ENCODE data around the gene DPP10.
"Not testable (repeated sequence)": the region's sequence is repeated elsewhere in the genome, so short reads cannot be mapped to it uniquely, and the experiment has no call there.

Gene DPP10

DNA sequence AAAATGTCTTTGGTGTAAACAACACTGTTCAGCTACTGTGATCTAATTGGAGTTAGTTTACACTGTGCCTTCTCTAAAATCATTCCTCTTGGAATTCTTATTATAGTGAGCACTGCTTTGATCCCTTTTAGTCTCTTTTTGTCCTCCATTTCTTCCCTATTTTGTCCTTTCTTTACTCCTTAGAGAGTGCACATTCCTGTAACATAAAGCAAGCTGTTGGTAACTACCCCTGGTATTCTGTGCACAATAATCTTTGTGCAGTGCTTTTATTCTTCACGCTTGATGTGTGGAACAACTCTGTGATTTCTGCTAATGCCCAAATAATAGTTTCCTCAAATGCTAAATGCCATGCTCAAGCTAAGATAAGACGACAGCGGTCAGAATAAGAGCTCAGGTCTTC is 401.5 kb downstream of the DPP10 start:
- no peak for DNase-seq

DNA sequence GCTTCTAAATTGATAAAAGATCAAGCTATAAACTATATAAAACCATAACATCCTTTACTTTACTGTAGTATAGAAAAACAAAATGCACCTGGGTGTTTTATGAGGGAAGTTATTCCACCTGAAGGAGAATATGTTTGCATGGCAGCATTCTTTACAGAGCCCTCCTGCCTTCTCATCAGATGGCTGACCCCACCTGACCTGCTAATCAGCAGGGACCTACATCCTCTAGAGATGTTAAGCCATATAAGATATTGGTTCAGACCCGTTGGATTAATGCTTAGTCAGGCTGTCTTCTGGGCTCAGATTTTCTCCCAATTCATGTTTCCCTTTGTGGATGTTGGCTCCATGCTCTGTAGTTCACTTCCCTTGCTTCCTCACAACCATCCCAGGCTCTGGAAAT is 414.8 kb downstream of the DPP10 start:
- DNase-seq = no peak

DNA sequence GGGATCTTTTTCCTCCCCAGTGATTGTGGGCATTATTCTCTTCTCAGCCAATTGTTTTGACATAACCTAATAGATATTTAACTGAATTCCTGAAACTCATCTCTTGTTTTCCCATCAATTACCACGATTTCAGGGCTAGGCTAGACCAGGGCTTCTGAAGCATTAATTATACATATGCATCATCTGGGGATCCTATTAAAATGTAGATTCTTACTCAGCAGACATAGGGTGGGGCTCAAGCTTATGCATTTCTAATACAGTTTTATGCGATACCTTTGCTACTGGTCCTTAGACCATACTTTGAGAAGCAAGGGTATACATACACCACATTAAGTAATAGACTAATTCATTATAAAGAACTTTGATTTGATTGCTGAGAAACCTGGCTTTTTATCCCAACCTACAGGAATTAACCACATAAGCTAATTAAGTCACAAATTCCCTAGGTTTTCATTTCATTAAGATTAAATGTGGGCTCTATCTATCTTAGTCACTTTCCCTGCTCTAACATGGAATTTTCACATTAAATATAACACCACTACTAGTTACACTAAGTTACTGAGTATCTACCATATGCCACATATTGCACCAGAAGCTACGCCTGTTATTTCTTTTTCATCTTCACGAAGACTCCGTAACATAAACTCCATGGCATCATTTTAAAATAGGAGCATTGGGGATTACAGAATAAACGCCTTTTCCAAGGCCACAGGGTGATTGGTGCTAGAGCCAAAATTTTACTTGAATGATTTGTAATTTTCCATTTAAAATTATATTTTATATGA is 417.5 kb downstream of the DPP10 start:
- DNase-seq = no peak

DNA sequence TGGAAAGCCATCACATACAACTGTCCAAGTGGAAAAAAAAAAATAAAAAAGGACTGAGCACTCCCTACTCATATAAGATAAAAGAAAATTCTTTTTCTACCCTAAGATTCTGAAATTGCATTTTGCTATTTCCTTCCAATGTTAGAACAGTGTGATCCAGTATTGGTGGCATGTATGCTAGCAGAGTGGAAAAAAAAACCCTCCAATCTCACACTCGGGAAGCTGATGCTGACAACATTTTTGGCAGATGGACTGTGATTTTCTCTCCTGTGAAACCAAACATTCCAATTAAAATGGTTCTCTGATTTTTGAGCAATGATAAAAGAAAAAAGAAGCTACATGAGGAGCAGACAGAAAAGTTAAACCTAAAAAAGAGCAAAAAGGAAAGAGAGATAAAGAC is 419.8 kb downstream of the DPP10 start:
- no peak for DNase-seq

DNA sequence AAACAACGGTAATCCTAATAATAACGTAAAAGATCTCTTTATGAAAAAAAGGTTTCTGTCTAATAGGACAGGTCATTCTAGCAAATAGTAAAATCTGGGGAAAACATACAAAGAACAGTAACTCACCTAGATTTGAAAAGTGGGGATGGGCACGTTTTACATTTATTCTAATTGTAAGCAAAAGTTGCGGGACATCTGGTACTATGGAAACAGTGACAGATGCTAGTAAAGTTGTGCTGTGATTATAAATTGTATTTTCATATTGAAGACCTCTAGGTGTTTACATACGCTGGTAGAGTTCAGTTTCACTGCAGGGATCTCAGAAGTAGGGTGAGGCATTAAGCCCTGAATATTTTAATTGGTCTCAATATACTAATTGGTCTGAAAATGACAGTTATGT is 422.5 kb downstream of the DPP10 start:
- no peak for DNase-seq

DNA sequence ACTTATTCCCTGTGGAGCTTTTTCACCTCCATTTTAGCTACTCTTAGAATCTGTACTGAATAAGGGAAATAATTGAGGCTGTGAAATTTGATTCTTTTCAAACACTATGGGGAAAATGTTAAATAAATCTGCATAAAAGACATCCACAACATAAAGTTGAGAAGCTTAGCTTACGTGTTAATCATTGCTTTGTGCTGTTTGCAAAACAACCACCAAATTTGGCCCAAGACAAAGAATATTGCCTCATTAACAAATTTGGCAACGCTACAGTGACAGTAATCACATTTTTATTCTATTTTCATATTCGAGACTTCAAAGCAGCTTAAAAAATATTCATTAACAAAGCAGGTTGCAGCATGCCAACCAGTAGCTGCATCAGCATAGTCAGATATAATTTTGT is 437.6 kb downstream of the DPP10 start:
- no peak for DNase-seq

DNA sequence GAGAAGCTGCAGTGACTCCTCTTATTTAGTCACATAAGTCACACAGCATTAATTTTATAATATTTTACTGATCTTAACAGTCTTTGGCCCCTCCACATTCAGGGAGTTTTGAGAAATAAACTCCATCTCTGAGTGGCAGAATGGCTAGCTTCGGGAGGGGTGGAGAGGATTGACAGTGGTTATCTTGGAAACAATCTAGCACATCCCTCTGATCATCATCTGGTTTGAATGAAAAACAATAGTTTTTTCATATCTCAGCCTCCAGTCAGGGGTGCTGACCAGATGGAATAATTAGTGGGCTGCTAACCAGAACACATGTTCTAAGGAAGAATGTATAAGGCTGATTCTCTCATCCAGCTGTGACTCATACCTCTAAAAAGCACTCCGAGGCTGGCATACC is 477.5 kb downstream of the DPP10 start:
- no peak for DNase-seq

DNA sequence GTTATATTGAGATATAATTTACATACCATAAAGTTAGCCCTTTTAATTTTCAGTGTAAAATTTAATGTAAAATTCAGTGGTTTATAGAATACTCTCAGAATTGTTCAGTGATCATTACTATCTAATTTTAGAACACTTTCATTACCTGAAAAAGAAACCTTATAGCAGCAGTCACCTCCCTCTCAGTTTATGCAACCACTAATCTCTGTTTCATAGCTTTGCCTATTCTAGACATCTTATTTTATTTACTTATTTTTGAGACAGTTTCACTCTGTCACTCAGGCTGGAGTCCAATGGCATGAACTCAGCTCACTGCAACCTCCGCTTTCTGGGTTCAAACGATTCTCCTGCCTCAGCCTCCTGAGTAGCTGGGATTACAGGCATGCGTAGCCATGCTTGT is 479.6 kb downstream of the DPP10 start:
- DNase-seq = no peak

DNA sequence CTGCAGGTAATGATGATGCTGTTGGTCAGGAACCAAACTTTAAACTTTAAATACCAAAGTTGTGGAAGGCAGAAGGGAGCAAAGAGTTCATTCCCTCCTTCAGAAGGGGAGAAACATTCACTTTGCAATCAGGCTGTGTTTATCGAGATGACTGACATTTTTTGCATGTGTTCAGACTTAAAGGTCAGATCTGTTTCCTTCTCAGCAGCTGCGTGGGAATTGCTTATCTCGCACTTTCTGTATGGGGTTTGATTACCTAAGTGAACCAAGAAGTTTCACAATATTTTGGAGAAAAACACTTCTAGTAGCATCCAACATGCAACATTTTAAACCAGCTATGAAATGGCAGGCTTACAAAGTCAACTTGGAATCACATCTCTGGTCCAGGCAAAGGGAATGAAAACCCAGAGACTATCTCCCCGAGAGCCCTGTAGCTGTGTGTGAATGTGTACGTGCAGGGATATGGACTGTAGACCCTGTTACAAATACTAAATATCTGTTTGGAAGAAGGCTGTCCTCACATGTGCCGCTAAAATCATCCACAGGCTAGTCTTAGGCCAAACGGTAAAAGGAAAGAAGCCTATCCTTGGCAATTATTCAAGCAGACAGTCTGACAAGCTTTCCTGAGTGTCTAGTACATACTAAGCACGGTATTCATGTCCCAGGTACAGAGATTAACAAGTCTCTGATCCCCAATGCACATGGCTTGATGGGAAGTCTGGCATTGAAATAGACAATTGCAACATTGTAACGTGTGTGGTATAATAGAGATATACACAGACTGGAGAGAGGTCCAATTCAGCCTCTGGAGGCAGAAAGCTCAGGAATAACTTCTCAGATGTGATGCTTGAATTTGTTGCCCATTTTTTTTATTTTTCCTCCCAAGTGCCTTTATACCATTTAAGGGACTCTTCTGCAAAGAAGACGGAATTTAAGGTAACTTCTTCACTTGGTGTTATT is 483.1 kb downstream of the DPP10 start:
- DNase-seq = no peak

DNA sequence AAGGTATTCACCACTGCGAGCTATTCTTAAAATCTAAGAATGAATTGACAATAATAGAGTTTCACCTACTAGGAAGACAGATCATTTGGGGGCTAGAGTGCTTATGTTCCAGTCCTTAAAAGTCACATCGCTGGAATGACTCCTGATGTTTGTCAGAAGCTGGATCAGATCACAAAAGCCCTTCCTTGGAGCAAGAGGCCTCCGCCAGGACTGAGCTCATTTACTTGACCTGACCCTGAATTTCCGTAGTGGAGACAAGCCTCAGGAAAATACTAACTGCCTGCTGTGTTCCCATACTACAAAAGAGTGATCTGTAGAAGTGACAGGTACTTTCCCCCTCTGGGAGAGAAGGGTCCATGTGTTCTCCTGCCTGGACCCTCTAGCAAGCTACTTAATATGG is 483.9 kb downstream of the DPP10 start:
- DNase-seq = no peak

DNA sequence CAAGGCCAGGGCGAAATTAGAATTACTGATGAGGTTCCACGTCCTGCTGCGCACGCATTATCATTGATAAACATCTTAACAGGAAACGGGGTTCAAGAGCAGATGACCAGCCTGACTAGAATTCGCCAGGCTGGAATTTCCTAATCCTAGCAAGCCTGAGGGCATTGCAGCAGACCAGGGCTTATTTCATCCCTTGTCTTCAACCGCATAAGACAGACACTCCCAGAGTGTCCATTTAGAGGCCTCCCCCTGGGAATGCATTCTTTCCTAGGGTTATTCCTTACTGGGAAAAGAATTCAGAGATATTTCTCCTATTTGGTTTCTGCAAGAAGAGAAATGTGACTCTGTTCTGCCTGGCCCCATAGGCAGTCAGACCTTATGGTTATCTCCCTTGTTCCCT is 486.8 kb downstream of the DPP10 start:
- DNase-seq = no peak

DNA sequence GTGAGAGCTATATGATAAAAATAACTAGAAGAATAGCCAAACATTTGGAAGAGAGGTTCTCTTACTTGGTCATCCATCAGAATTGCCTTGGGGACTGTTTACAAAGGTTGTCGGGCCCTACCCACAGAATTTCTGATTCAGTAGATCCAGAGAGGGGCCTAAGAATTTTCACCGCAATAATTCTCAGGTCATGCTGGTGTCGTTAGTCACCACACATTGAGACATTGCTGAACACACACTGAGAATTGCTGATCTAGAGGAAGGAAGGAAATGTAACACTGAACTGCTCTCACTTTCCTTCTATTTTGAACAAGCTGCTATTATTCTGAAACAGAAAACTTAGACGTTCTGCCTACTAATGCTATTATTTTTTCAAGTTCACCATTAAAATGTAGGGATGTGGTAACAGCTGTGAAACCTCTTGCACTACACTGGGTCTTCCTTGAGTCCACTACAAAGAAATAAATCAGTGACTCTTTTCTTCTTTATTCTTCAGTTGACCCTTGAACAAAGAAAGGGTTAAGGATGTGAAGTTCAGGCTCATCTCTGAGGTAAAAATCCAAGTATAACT is 491.3 kb downstream of the DPP10 start:
- DNase-seq = no peak

DNA sequence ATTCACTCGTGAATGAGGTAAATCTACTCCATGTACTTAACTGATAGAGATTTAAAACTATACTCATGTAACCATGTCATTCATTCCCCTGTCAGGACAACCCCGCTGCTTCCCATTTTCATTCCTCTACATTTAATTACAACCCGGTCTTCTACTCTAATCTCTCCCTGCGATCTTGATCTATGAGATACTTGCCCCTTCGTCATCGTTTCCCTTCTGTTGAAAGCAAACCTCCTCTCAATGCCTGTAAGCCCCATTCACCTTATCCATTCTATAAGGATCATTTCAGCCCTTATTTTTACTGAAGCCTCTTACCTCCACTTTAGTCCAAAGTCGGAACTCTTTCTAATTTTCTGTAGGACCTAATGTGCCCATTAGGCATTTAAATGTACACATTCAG is 492.6 kb downstream of the DPP10 start:
- DNase-seq = no peak

DNA sequence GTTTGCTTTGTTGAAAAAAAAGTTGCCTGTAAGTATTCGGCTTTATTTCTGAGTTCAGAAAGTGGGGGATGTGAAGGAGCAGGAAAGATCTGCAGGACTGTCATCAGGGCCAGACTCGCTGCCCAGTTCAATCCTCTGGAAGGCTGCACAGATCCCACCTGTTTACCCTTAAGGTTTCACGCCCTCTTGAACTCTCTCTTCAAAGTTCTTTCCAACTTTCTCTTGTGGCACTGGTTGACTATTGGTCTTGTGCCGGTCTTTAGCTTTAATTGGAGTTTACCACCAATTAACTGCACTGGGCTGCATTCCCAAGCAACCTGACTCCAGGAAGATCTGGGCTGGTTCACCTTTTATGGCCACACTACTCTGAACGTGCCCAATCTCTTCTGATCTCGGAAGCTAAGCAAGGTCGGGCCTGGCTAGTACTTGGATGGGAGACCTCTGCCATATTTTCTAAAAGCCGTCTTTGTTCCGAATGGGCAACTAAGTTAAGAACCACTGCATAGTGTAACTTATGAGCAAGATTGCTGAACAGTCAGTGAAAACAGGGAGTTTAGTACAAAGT is 495.0 kb downstream of the DPP10 start:
- DNase-seq = no peak

DNA sequence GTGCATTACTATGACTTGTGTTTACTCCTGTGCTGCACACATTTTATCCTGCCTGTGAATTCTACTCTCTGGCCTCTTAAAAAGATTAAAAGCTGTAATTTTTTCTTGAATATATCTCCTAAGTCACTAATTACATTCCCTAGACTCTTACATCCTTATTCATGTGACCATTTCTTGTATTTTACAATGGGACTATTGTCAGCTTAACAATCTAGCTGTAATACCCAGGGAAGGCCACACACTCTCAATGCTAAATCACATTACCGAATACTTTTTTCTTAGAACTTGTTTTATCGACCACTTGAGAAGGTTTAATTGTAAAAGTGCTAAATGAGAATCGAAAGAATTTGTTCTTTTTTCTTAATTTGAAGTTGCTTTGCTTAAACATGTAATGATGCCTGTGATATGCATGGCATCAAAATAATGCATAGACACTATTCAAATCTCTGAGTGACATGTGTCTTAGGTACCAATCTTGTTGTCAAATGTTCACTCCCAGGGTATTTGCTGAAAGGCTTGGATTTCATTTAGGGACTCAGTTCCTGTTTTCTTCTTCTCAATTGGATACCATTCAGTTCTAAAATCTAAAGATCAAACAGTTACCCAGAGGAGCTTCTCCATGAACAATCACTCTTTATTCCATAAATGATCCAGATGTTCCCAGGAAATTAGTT is 498.5 kb downstream of the DPP10 start:
- no peak for DNase-seq

DNA sequence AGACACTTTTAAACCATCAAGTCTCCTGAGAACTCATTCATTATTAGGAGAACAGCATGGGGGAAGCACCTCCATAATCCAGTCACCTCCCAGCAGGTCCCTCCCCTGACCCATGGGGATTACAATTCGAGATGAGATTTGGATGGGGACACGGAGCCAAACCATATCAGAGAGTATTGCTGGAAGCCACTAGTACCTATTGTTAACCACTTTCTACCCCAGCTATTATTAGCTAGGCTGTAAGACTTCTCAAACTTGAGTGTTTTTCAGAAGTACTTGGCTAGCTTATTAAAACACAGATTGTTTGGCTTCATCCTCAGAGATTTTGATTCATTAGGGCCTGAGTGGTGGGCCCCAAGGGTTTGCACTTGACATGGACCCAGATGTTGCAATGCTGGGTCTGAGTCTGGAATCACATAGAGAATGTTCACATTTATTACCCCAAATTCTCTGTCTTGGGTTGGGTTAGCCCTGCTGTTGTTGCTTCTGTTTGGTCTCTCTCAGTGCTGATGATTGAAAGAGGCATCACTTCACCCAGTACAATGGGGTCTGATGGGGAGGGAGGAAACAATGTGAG is 506.9 kb downstream of the DPP10 start:
- DNase-seq = no peak

DNA sequence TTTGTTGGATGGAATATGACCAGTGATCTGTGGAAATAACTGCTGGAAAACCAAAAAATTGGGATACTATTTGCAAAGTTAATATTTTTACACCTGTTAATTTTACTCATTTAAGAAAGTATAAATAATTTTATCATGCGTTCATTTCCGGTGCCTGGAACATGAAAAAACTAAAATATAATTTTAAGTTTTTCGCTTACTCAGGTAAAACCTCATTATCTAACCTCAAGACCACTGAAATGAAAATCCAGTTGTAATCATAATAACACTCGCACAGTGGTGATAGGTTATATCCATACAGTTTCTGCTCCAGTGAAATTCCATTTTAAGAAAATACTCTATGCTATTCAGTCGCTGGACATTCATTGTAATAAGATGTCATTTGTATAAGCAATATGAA is 517.9 kb downstream of the DPP10 start:
- no peak for DNase-seq

DNA sequence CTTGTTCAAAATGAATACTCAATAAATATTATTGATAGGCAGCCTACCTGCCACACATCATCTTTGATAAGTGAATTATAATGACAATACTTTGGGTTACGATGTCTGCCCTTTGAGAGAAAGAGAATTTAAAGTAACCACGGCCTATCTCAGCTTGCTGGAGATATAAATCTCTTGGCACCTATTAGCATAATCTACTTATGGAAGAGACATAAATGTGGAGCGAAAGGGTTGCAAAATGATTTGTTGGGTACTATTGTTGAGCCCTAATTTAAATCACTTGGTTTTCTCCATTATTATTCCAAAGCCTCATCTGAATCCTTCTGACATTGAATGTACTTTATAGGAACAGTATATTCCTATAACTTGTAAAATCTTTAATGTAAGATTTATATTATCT is 520.1 kb downstream of the DPP10 start:
- DNase-seq = no peak

DNA sequence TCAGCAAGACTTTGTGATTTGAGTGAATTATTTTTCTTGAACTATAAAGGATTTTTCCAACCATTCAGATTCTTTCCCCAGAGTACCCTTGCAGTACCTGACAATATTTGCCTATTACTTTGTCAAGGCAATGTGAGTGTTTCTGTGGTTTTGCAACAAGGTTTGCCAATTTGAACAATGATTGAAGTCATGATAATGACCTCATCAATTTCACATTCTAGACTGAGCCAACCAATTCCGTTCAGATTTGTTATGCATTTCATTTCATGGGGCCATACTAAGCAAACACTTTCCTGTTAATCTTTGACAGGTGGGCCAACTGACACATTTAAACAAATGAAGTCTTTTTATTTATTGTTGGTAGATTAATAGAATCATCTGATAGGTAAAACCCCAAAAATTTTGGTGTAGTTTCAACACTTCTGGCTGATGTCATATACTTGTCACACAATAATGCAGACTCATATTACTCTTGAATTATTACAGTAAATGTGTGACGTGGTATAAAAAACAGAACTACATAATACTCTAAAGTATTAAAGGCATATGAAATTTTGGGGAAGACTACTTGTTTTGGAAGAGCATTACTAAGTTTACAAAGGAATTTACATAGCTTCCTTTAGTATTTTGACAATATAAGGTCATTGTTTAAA is 526.4 kb downstream of the DPP10 start:
- DNase-seq = no peak

DNA sequence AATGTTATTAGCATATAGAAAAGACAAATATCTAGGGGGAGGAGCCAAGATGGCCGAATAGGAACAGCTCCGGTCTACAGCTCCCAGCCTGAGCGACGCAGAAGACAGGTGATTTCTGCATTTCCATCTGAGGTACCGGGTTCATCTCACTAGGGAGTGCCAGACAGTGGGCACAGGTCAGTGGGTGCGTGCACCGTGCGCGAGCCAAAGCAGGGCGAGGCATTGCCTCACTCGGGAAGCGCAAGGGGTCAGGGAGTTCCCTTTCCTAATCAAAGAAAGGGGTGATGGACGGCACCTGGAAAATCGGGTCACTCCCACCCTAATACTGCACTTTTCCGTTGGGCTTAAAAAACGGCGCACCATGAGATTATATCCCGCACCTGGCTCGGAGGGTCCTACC is 561.9 kb downstream of the DPP10 start:
- DNase-seq = not testable (repeated sequence)

DNA sequence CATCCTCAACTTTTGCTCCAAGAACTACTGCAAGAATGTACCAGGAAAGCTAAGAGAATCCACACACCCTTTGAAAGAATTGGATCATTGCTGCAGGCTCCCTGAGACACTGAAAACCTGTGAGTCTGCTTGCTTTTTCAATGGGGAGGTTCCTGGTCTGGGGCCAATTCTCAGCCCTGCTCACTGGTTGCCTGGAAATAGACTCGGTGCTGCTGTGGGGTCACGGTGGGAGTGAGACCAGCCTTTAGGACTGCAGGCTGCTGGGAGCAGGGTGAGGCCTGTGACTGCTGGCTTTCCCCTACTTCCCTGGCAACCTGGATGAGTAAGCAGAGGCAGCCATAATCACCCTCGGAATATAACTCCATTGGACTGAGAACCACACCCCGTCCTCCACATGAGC is 569.3 kb downstream of the DPP10 start:
- DNase-seq = no peak

DNA sequence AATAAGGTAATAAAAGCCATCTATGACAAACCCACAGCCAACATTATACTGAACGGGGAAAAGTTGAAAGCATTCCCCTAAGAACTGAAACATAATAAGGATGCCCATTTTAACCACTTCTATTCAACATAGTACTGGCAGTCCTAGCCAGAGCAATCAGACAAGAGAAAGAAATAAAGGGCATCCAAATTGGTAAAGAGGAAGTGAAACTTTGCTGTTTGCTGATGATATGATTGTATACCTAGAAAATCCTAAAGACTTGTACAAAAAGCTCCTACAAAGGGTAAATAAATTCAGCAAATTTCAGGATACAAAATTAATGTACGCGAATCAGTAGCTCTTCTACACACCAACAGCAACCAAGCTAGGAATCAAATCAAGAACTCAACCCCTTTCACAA is 579.6 kb downstream of the DPP10 start:
- DNase-seq = not testable (repeated sequence)
